ENCODE results near the gene BMPER.

DNA sequence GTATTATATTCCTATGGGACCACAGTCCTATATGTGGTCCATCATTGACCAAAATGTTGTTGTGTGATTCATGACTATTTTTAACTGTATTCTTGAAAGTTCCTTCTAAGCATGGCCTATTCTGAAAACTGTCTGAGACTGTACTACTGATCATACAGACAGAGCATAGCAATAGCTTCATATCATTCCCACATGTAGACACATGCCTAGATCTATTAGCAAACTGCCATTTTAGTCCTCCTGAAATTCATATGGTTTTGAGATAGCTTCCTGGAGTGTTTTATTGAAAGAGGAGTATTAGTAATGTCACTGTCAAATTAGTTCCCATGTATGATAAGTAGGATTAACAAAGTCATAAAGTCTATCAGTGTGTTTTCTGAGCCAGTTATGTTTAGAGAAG, 157.5 kb downstream of the BMPER start:
- TF ChIP-seq, protein P1, sequence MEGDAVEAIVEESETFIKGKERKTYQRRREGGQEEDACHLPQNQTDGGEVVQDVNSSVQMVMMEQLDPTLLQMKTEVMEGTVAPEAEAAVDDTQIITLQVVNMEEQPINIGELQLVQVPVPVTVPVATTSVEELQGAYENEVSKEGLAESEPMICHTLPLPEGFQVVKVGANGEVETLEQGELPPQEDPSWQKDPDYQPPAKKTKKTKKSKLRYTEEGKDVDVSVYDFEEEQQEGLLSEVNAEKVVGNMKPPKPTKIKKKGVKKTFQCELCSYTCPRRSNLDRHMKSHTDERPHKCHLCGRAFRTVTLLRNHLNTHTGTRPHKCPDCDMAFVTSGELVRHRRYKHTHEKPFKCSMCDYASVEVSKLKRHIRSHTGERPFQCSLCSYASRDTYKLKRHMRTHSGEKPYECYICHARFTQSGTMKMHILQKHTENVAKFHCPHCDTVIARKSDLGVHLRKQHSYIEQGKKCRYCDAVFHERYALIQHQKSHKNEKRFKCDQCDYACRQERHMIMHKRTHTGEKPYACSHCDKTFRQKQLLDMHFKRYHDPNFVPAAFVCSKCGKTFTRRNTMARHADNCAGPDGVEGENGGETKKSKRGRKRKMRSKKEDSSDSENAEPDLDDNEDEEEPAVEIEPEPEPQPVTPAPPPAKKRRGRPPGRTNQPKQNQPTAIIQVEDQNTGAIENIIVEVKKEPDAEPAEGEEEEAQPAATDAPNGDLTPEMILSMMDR (IDR thresholded peaks at IDR 0.05; ENCODE audit: poor library complexity, severe bottlenecking): no peak
- no peak for TF ChIP-seq EP300 (conservative IDR thresholded peaks at IDR 0.05; ENCODE audit: poor library complexity, severe bottlenecking)
- no peak for TF ChIP-seq POLR2AphosphoS5 (IDR thresholded peaks at IDR 0.05)

All from neural cell (in vitro differentiated cells).